Aortic smooth muscle cell (primary cell): Measurements from ENCODE around the gene RXRG. TPM values are rescaled to one million over a fixed set of nuclear protein-coding genes. Genes with fewer than 3 reads are reported as not detected.

Experiments used
- total RNA-seq: library from RNA; depleted of rRNA; stranded (reverse); fragments of >200 nt; gene quantifications from 2 replicates; pipeline ENCODE4 v1.2.3, GENCODE V29; 2014

Gene RXRG
- 0.13 TPM in 1 of 2 replicates, not detected in the other for total RNA-seq

GRCh38 chr1:165444897-165445370, at the start of gene RXRG:
Gene RXRG (minus strand): TSS chr1:165445126. CDS start chr1:165444893, 233 bp downstream.

GRCh38 chr1:165355977-165356811, 88.7 kb downstream of the RXRG start, which contains the start of gene LMX1A:
Gene LMX1A (minus strand): TSS chr1:165356715. CDS start chr1:165355559, 1,156 bp downstream.

Other genes with a start within 250 kb of the RXRG start
- not detected in 2 replicates for gene LMX1A, start 88.4 kb downstream of the RXRG start, total RNA-seq
- gene LRRC52, start 98.9 kb upstream of the RXRG start, total RNA-seq = not detected in 2 replicates
- gene MGST3, start 186.1 kb upstream of the RXRG start, total RNA-seq = 188 and 201 TPM in 2 replicates